ENCODE data around the gene DIPK1C.

The DIPK1C gene

DNA sequence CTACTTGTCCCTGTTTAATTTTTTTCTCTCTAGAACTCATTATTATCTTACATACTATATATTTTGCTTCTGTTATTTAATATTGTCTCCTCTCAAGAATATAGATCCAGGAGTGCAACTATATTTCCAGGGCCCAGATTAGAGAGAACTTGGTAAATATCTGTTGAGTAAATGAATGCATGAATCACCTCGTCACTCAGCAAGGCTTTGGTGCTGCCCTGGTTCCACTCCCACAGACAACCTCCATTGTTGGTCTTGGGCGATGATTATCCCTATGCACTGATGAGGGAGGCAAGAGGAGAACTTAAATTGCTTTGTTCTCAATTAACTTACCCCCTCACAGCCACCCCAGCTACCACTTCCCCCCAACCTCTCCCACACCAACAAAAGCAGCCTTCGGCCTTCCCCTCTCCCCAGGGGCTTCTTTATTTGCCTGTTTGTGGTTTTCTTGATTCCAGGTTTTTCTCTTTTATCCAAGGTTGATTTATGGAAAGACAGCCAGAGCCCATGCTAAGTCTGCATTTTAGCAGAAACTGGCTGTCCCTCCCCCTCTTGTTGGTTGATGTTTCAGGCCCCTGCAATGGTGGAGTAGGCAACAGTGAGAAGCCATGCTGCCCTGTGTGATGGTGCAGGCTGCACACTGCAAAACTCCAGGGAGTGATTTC lies 17.0 kb upstream of the DIPK1C start:
- DNase-seq (ENCODE audit: low read depth), result no peak

DNA sequence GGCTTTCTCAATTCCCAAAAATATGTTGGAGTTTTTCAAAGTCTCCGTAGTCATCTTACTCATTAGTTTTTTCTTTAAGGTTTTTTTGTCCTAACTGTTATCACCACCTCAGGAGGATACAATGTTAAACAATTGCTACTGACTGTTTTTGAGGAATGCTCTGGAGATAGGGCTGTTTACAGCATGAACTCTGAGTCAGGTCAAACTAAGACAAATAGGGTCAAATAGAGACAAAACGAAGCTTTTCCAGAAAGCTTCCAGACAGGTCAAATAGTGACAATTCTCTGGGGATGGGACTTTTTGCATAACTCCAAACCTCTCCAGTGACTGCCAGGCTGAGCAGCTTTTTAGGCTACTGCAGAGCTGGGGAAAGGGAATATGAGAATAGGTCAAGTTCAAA lies 15.2 kb upstream of the DIPK1C start:
- H3K4me3 ChIP-seq (ENCODE audit: low read depth, low read length), result no peak overlapping the region
- TF ChIP-seq, protein P1, sequence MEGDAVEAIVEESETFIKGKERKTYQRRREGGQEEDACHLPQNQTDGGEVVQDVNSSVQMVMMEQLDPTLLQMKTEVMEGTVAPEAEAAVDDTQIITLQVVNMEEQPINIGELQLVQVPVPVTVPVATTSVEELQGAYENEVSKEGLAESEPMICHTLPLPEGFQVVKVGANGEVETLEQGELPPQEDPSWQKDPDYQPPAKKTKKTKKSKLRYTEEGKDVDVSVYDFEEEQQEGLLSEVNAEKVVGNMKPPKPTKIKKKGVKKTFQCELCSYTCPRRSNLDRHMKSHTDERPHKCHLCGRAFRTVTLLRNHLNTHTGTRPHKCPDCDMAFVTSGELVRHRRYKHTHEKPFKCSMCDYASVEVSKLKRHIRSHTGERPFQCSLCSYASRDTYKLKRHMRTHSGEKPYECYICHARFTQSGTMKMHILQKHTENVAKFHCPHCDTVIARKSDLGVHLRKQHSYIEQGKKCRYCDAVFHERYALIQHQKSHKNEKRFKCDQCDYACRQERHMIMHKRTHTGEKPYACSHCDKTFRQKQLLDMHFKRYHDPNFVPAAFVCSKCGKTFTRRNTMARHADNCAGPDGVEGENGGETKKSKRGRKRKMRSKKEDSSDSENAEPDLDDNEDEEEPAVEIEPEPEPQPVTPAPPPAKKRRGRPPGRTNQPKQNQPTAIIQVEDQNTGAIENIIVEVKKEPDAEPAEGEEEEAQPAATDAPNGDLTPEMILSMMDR (IDR thresholded peaks at IDR 0.05; ENCODE audit: low read depth, low read length, missing control alignments), result no peak
- DNase-seq (ENCODE audit: low read depth), result no peak

More for the DNA sequence above, 17.0 kb upstream of the DIPK1C start:
- no peak overlapping the region for H3K4me3 ChIP-seq (ENCODE audit: low read depth, low read length)
- TF ChIP-seq, protein P1 (IDR thresholded peaks at IDR 0.05; ENCODE audit: low read depth, low read length, missing control alignments), result no peak

DNA sequence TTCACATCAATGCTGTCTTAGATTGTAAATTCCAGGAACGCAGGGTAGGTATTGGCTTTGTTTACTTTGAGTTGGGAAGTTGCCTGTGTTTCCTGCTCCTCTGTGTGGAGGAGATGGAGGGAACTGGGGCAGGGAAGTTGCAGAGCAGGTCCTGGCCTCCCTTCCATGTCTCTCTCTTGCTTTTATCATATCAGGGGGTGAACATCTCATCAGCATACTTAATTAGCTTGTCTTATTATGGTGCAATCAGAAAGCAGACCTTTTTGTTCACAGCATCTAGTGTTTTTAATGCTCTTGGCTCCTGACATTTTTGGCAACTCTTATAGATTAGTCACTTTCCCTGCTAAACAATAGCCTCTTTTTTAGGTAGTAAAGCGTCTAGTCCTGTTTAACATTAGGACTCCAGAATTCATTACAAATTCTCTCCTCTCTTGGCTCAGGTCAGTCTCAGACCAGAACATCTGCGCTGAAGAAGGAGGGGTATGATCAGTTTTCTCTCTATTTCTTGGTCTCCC lies 11.5 kb upstream of the DIPK1C start:
- no peak for DNase-seq (ENCODE audit: low read depth)
- TF ChIP-seq, protein P1 (IDR thresholded peaks at IDR 0.05; ENCODE audit: low read depth, low read length, missing control alignments), result no peak
- no peak overlapping the region for H3K4me3 ChIP-seq (ENCODE audit: low read depth, low read length)

DNA sequence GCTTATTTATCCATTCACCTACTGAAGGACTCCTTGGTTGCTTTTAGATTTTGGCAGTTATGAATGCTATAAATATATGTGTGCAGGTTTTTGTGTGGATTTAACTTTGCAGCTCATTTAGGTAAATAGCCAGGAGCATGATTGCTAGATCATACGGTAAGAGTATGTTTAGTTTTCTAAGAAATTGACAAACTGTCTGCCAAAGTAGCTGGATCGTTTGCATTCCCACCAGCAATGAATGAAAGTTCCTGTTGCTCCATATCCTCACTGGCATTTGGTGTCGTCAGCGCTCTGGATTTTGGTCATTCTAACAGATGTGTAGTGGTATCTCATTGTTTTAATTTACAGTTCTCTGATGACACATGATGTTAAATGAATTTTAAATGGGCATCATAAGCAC lies 8.7 kb upstream of the DIPK1C start:
- TF ChIP-seq, protein P1 (IDR thresholded peaks at IDR 0.05; ENCODE audit: low read depth, low read length, missing control alignments), result no peak
- H3K4me3 ChIP-seq (ENCODE audit: low read depth, low read length), result no peak overlapping the region
- DNase-seq (ENCODE audit: low read depth), result no peak

DNA sequence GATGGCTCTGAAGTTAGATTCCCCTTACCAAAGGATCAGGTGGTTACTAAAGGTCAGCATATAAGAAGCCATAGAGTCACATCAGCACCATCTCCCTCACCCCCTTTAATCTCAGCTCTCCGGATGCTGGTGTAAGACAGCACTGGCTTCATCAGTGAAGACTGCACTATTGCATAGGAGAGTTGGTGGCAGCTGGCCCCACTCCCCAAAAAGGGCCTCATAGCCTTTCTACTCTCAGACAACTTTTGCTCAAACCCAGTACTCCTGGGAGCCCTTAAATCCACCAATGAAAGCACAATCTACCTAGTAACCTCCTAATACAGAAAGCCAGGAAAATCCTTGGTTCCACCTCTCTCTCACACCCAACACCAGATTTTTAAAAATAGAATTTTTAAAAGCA lies 6.9 kb upstream of the DIPK1C start:
- TF ChIP-seq, protein P1 (IDR thresholded peaks at IDR 0.05; ENCODE audit: low read depth, low read length, missing control alignments), result no peak
- no peak overlapping the region for H3K4me3 ChIP-seq (ENCODE audit: low read depth, low read length)
- DNase-seq (ENCODE audit: low read depth), result no peak

DNA sequence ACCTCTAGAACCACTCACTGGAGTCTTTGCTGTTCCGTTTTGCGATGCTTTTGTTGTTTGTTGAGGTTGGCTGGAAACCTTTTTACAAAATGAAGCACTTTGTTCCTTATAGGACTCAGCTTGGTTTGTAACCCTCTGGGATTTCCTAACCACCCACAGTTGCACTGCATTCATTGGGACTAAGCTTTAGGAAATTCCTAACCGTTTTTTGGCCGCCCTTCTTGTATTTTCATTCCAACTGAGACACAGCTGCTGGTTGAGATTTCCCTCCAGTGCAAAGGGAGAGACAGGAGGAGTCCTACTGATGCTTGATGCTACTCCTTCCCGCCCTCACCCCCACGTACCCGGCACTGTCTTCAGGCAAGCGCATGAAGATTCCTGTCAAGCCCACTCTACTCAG lies 6.1 kb upstream of the DIPK1C start:
- no peak overlapping the region for H3K4me3 ChIP-seq (ENCODE audit: low read depth, low read length)
- TF ChIP-seq, protein P1 (IDR thresholded peaks at IDR 0.05; ENCODE audit: low read depth, low read length, missing control alignments), result no peak
- no peak for DNase-seq (ENCODE audit: low read depth)

DNA sequence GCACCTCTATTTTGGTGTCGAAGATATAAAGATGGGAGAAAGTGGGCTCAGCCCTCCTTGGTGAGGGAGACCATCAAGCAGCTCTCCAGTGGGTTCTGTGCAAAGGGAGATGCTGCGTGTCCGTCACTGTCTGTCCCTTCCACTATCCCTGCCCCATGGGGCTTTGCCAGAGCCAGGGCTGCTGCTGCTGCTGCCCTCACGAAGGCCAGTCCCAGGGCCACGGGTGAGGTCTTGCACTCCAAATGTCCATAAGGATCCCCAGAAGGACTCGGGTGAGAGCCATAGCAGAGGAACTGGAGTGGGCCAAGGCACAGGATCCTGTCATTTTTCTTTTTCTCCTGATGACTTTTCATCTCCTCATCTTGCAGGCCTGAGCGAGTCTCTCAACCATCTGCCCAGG lies 3.7 kb upstream of the DIPK1C start:
- TF ChIP-seq, protein P1 (IDR thresholded peaks at IDR 0.05; ENCODE audit: low read depth, low read length, missing control alignments), result no peak
- H3K4me3 ChIP-seq (ENCODE audit: low read depth, low read length), result no peak overlapping the region
- DNase-seq (ENCODE audit: low read depth), result no peak

All from GM12864 (cell line).